ENCODE data around the gene KRT80.

The KRT80 gene

DNA sequence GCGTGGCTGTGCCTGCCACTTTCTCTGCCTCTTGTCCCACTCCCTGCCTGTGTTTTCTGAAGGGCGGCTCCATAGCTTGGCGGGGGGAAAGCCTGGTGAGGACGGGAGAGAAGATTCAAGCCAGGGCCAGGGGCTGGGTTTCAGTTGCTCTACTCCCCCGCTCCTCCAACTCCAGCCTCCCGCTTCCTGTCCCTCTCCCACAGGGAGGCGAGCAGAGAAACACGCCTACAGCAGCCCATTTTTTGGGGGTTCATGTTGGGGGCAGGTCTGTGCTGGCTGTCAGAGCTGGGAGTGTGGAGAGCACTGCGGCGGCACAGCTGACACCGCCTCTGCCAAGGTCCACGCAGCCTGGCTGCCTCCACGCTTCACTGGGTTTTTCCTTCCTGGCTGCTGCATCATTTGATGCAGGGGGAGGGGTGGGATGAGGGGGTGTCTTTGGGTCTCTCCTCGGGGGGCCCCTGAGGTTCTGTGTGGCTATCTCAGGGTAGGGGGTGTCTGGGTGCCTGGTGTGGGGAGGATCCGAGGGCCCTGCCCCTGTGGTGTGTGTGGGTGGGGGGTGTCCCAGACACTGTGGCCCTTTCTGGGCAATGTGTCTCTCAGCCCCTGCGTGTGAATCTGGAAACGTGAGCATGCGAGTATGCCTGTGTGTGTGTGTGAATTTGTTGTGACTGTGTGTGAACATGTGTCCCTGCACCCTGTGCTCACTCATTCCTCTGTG lies 10.7 kb upstream of the KRT80 start:
- no peak overlapping the region for H3K4me3 ChIP-seq (ENCODE audit: low read length)
- no peak for DNase-seq (ENCODE audit: low read depth, low spot score)

DNA sequence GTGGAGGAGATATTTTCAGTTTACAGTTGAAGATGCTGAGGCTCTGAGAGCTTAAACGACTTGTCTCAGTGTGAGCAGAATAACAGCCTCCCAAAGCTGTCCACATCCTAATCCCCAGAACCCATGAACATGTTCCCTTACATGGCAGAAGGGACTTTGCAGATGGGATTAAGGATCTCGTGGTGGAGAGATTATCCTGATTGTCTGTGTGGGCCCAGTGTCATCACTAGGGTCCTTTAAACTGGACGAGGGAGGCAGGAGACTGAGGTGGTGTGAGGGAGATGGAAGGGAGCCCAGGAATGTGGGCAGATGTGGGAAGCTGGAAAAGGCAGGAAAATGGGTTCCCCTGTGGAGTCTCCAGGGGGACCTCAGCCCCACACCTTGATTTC lies 9.6 kb upstream of the KRT80 start:
- H3K4me3 ChIP-seq (ENCODE audit: low read length), result no peak overlapping the region

DNA sequence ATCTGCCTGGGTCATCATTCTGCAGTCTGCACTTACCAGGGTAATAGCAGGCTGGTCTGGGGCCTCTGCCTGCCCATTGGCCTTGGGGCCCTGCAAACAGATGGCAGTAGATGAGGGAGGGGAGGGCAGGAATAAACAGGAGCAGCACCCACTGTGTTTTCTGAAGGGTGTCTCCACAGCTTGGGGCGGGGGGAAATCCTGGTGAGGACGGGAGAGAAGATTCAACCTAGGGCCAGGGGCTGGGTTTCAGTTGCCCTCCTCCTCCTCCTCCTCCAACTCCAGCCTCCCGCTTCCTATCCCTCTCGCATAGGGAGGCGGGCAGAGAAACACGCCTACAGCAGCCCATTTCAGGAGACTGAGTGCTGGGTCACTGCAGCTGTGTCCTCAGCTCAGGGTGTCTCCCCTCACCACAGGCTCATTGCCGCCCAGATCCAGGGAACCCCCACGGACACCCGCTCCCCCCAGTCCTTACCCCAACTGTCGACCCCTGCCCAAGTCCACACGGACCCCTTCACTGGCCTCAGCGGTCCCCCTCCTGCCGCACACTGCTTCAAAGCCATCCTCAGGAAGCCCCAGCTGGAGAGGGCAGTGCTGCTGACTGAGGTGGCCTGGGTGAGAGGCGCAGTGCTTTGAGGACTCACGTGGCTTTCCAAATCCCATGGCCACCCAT lies 9.1 kb upstream of the KRT80 start:
- DNase-seq (ENCODE audit: low read depth, low spot score), result no peak
- no peak overlapping the region for H3K4me3 ChIP-seq (ENCODE audit: low read length)

More for the DNA sequence above, 9.6 kb upstream of the KRT80 start:
- no peak for DNase-seq (ENCODE audit: low read depth, low spot score)

DNA sequence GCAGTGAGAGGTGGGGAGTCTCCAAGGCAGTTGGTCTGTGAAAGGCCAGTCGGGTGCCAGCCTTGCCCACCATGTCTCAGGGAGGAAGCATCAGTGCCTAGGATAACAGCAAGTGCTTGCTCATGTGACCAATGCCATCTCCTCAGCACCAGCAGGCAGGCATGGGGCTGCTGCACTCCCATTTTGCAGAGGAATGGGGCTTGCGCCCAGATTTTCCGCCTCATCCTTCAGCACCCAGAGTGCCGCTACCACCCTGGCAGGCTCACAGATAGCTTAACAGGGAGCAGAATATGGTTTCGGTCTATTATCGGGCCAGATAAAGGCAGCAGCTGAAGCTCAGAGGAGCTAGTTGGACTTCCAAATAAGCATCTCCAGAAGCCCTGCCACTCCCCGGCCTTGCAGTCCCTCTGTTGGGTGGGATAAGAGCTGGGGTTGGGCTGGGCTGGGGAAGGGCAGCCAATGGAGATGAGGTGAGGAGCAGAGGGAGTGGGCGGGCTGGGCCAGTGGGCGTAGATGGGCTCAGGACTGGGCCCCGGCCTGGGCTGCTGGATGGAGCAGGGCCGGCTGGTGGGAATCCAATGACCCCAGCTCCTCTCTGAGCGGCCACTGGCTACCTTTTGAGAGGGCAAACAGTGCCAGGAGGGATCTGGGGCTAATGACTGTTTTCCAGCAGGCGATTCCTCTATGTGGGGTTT lies 8.4 kb upstream of the KRT80 start:
- H3K4me3 ChIP-seq (ENCODE audit: low read length), result no peak overlapping the region
- no peak for DNase-seq (ENCODE audit: low read depth, low spot score)

DNA sequence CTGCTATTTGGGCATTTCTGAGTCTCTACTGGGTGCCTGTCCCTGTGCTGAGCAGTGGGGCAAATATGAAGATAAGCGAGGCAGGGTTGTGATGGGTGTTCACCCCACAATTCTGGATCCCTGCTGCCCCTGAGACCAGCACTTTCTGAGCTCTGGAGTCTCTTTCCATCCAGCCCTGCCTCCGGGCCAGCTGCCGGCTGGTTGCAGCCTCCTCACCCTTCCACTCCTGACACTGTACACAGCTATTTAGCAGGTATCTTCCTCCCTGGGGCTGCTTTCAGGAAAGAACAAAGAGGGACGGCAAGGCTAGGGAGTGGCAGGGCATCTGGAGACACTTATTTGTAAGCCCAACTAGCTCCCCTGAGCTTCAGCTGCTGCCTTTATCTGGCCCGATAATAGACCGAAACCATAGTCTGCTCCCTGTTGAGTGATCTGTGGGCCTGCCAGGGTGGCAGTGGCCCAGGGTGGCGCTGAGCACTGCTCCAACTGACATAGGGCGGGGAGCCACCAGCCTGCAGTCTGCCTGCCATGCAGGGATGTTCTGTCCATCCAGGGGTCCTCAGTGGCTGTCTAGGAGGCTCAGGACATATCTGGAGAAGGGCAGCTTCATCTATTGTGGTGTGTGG lies 7.6 kb upstream of the KRT80 start:
- H3K4me3 ChIP-seq (ENCODE audit: low read length), result no peak overlapping the region
- no peak for DNase-seq (ENCODE audit: low read depth, low spot score)

DNA sequence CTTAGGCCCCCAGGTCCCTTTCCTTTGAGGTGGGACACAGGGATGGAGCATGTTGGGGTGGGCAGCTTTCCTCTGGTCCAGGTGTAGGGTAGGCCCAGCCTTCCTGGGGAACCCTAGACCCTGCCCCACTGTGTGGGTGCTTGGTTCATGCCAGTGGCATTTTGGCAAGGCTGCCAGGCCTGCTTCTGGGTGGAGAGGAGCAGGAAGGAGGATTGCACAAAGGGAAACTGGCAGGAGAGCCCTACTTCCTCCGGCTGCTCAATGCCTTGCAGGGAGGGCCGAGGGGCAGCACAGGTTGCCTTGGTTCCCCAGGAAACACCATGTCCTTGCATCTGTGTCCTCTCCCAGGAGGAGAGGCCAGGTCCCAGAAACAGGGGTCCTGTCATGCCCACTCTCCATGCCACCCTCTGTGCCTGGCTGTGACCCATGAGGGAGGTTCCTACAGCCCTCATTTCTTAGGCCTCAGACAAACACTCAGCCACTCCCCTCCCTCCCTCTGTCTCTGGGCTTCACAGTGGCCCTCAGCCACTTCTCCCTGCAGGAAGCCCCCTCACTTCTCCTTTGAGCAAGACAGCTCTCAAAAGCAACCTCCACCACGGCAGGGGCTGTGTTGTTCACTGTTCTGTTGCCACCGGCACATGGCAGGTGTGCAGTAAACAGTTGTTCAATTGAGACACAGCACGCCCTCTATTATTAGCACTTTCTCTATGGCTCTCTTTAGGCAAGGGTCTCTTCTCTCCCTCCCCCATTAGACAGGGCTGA lies 6.8 kb upstream of the KRT80 start:
- no peak overlapping the region for H3K4me3 ChIP-seq (ENCODE audit: low read length)
- DNase-seq (ENCODE audit: low read depth, low spot score), result no peak

DNA sequence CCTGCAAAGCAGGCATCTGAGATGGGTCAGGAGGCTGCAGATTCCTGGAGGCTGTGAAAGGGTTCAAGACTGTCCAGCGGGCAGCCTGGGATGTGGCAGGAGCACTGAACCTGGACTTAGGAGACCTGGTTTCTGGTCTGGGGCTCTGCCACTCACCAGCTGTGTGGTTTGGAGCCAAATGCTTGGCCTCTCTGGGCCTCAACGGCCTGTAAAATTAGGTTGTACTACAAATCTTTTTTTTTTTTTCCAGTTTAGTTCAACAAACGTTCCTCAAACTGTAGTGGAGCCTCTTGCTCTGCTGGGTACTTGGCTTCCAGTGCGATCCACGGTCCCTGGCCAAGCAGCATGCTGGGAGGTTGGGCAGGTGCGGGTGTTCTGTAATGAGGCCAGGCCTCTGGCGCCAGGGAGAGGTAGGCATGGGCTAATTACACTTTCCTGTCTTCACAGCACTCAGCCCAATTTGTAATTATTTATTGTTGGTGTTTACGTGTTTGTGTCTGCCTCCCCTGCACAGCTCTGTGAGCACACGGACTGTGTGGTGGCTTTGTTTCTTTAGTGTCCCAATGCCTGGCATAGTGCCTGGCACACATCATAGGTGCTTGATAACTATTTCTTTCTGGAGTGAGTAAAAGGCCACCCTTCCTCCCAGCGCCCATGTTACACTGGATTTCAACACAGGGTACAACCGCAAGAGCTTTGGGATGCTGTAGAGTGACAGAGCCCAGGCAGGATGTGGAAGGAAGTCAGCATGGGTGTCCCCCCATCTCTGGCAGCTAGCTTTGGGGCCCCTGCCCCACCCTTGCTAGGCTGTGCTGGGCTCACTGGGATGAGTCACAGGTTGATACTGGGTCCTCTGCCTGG lies 5.8 kb upstream of the KRT80 start:
- no peak for DNase-seq (ENCODE audit: low read depth, low spot score)
- H3K4me3 ChIP-seq (ENCODE audit: low read length), result no peak overlapping the region

DNA sequence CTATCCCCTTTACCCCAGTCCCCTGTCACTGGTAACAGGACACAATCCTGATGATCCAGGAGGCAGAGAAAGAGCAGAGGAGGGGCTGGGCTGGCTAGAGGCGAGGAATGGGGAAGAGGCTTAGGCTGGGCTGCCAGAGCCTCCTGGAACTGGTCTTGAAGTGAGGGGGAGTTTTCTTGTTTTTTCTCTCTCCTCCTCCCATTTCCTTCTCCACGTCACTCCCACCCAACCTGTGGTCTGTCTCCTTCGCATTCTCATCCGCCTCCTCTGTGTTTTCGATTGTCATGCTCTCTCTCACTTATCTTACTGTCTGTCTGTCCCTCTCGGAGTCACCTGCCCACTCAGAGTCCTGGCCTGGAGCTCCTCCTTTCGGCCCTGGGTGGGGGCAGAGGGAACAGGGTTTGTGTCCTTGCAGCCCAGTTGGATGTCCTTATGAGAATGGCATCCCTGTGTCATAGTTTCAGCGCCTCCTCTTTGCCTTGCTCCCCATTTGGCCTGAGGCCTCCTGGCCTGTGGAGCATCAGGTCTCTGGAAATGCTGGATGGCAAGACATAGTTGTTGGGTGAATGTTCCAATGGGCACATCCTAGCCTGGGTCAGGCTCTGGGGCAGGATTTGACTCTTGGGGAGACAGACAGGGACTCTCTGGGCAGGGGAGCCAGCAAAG lies 3.4 kb upstream of the KRT80 start:
- DNase-seq (ENCODE audit: low read depth, low spot score), result no peak
- no peak overlapping the region for H3K4me3 ChIP-seq (ENCODE audit: low read length)

DNA sequence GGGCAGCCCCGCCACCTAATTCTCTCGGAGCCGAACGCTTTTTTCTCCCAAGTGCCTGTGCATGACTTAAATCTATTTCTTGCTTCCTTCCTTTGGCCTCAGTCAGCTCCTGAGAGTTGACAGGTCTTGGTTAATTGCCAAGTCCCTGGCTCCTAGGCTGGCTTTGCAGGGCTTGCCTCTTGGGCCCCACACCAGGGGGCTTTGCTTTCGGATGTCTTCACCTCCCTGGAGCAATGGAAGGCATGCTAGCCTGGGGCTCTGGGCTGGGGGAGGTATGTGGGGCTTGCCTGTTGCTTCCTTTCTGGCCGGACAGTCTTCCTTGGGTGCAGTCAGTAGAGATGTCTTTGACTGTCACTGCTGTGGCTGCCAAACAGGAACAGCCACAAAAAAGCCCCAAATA lies 2.2 kb upstream of the KRT80 start:
- no peak for DNase-seq (ENCODE audit: low read depth, low spot score)
- H3K4me3 ChIP-seq (ENCODE audit: low read length), result no peak overlapping the region

DNA sequence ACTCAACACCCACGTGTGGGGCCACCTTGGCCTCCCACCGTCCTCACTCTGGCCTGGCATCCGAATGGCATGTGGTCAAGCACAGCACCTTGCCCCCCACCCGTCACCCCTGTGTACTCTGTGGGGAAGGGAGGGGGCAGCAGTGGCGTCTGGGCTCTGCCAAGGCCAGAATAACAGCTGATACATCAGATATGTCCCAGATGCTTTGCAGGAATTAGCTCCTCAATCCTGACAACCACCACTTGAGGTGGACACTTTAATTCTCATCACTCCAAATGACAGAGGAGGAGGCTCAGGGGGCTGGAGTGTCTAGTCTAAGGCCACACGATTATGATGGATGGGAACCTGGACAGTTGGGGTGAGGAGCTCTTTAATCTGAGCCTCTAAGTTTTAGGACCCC lies 1.7 kb upstream of the KRT80 start:
- DNase-seq (ENCODE audit: low read depth, low spot score), result no peak
- no peak overlapping the region for H3K4me3 ChIP-seq (ENCODE audit: low read length)

DNA sequence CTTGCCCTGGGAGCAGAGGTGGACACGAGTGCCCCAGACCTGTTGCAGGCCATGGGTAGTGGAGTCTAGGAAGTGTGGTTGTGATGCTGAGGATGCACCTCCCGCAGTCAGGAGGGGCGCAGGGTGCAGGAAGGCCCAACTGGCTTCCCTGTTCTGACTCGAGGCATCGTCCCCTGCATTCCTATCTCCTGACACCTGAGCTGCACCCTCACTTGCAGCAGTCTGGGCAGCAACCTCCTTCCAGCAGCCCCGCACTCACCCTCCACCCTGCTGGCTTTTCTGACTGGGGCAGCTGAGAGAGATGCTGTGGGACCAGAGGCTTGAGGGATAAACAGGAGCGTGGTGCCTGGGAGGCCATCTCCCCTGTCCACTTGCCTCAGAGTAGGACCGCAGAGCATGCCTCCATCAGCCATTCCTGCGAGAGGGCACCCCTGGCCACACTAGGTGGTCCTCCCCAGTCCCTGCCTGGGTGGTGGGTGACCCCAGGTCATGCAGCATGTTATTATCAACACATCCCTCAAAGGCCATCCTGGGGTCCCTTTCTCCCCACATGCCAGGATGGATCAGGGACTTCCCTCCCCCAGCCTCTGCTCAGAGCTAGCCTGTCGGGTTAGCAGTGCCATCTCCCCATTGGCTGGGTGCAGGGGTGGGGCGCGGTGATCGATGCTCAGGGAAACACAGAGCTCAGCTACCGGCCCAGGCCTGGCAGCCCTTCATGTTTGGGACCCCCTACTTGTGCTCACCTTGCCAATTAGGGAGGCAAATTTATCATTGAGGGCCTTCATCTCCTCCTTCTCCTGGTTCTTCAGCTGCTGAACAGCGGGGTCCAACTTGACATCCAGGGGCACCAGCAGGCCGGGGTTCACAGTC lies 719 bp downstream of the KRT80 start:
- H3K4me3 ChIP-seq (ENCODE audit: low read length), result no peak overlapping the region
- no peak for DNase-seq (ENCODE audit: low read depth, low spot score)

DNA sequence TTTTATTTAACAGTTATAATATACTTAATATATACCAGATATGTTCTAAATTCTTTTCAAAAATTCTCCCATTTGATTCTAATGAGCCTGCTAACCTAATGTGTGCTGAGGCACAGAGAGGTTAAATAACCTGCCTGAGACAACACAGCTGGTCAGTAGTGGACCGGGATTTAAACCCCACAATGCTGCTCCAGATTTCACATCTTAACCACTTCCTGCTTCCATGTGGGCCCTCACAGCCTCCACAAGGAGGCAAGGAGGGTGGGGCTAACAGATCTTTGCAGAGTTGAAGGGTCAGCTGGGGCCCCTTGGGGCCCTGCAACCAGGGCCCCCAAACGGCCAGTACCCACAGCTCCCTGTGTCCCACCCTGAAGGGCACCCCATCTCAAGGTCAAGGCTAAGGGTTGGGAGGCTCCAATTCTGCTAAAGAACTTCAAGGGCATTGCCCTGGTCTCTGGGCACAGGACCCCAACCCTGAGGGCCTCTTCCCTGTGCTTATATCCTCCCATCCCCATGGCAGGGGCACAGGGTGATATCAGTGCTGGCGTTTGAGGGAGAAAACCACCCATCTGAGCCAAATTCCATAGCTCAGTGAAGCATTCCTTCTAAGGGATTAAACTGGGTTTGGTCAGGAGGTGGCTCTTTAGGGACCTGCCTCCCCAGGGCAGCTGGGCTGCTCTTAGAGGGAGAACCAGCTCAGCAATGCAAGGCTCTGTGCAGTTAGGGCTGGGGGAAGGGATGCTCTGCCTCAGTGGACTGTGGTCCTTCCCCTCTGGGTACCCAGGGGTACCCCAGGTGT lies 2.2 kb downstream of the KRT80 start:
- H3K4me3 ChIP-seq (ENCODE audit: low read length), result no peak overlapping the region
- DNase-seq (ENCODE audit: low read depth, low spot score), result no peak

DNA sequence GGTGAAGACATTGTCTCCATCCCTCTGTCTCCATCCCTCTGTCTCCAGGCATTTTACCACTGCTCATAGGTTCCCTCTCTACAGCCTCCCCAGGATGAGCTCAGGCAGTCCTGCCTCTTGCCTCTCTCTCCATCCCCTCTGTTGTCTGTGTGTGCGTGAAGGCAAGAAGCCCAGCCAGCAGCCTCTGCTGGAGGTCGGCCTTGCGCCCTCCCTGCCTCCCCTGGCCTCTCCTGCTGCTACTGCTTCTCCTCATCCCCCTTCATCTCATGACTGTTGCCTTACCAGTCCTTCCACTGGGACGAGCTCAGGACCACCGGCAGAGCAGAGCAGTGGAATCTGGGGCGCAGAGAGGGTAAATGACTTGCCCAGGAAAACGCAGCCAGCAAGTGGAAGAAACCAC lies 3.2 kb downstream of the KRT80 start:
- H3K4me3 ChIP-seq (ENCODE audit: low read length), result no peak overlapping the region
- DNase-seq (ENCODE audit: low read depth, low spot score), result no peak

DNA sequence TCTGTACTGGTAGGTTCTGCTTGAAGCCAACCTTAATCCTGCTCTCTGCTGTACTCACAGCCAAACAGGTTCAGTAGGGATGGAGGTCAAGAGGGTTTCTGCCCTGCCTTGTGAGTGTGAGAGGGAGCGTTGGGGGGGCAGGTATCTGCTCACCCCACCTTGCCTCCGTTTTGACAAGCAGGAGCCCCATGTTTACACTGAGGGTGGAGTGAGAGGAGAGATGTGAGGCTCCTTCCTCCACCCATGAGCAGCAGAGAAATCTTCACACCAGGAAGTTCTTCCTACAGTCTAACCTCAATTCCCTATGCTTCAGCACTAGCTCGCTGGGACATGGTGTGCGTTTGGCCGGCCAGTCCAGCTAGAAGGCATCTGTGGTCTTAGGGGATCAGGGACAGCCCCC lies 4.2 kb downstream of the KRT80 start:
- DNase-seq (ENCODE audit: low read depth, low spot score), result no peak
- H3K4me3 ChIP-seq (ENCODE audit: low read length), result no peak overlapping the region

DNA sequence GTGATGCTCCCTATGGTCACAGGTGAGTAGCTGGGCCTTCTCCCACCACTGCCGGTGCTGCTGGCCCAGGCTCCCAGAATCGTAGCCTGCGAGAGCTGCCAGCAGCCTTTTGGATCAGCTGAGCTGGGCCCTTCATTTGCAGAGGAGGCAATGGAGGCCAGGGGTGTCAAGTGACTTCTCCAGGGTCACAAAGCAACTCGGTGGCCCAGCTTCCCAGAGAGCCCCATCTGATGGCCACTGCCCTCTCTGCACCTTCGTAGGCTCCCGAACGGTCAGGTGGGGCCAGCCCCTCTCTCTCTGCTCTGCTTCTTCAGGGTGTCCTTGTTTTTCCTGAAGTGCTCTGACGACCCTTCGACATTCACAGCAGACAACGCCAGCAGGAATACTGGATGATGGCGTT lies 4.6 kb downstream of the KRT80 start:
- no peak for DNase-seq (ENCODE audit: low read depth, low spot score)
- H3K4me3 ChIP-seq (ENCODE audit: low read length), result no peak overlapping the region

DNA sequence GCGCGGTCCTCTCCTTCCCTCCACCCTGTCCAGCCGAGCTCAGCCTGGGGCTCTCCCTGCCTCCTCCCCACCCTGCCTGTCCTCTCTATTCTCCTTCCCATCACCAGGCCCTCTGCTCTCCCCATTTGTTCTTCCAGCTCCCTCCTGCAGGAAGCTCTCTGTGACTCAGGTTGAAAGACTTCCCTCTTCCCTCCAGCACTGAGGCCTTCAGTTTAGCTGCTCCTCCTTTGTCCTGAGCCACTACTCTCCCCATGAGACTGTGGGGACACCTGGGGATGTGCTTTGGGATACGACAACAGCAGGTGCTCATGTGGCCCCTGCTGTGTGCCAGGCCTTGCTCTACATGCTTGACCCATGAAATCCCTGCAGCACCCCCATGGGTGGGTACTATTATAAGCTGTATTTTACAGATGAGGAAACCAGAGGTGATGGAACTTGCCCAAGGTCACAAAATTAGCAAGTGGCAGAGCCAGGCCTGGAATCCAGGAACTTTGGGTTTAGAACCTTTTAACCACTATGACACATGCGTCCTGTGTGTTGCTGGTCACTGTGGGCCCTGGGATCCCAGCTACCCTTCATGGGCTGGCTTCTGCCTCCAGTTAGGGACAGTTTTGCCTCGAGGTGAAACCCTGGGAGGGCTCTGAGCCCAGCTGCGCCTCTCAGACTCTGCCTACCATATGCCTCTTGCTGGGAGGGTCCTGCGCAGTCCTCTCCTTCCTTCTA lies 5.5 kb downstream of the KRT80 start:
- H3K4me3 ChIP-seq (ENCODE audit: low read length), result no peak overlapping the region
- no peak for DNase-seq (ENCODE audit: low read depth, low spot score)

Data from Jurkat, Clone E6-1 (cell line).